Putamen (tissue), 1 donor: ENCODE results near the gene NXN.
"Not testable (repeated sequence)": the region's sequence is repeated elsewhere in the genome, so short reads cannot be mapped to it uniquely, and the experiment has no call there.

Experiments
- DNase-seq: peaks from one replicate; pipeline ENCODE4 v3.0.0-alpha.2; 2016; ENCODE audit warnings: low spot score

Gene NXN

DNA sequence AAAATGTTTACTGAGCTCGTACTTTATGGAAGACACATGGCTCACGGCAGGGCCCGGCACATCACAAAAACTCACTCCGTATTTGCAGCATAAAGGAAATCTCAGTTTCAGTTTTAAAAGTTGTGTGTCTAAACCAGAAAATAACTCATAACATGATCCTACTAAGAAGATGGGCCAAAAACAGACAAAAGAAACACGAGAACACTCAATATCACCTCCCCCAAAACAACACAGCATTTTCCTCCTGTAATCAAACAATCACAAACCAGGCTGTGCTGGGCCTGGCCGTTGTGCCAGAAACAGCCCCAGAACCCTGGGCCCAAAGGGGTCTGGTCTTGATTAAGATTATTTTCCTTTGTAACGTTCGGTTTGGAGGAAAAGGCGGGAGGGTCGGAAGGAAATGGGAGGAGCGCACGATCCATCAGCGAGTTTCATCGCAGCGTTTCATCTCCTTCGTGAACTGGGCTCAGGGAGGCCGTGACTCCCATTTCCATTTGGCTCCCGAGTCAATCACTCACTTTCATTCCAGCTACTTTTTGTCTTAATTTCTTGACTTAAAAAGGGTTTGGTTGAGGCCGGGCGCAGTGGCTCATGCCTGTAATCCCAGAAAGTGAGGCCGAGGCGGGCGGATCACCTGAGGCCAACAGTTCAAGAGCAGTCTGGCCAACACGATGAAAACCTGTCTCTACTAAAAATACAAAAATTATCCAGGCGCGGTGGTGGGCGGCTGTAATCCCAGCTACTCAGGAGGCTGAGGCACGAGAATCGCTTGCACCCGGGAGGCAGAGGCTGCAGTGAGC is 61.4 kb downstream of the NXN start:
- DNase-seq = no peak

DNA sequence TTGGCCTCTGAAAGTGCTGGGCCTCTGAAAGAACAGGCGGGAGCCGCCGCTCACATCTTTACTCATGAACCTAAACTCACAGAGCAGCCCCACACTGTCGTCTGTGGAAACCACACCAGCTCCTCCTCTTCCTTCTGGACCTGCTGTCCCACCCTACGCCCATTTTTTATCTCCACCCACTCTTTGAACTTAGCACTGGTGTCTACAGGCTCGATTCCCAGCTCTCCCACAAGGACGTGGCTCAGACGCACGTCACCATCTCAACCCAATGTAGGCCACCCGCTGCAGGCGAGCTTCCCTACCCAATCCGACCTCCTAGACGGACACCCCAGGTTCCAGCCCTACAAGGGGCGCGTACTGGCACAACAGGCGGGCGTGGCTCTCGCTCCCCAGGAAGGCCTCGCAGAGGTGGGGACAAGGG is 62.2 kb downstream of the NXN start:
- no peak for DNase-seq

DNA sequence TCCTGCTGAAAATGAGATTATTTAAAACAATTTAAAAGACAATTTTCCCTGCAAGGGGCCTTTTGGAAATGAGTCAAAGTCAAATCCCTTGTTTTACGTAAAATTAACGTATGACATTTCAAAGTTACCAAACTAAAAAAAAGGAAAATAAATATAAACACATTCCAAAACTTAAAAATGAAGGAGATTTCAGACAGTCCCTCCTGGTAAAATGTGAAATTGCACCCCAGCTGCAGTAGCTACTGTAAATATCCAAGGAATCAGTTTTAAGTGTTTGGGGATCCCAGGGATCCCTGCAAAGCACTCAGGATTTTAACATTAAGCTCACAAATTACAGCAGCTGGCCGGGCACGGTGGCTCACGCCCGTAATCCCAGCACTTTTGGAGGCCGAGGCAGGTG is 63.3 kb downstream of the NXN start:
- DNase-seq = no peak

DNA sequence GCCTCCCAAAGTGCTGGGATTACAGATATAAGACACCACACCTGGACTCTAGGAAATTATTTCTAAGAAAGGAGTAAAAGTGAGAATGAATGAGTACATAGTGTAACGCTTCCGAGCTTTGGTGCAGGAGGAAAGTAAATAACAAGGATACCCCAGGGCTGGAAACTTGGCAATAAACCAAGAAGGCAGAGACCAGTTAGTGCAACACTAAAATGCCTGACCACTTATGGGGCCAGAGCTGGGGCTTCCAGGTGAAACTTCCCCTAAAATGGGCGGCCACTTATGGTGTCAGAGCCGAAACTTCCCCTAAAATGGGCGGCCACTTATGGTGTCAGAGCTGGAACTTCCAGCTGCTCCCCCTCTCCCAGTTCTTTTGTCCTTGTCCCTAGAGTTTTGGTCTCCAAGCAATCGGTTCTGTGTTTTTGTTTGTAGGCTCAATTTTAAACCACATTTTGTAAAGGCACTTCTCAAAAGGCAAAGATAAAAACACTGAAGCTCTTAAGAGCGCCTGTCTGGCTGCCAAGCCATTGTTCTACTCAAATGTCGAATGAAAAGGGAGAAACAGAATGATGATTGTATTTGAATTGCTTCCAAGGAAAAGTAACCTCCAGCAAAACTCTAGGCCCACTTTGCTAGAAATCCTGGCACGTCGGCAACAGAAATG is 63.9 kb downstream of the NXN start:
- DNase-seq = no peak

DNA sequence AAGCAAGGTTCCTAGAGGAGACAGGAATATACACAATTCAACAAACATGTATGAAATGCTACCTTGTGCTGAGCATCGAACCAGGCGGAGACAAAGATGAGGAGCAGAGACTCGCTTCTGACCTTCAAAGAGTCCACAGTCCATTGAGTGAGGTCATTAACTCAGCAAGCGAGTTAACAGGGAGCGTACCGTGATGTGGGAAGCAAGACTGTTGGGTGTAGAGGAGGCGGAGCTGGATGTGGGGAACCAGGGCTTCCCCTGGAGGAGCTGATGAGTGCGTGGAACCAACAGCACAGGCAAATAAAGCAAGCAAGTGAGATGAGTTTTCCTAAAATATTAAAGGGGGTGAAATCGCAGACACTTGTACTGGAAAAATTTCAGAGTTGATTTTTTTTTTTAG is 65.0 kb downstream of the NXN start:
- no peak for DNase-seq

DNA sequence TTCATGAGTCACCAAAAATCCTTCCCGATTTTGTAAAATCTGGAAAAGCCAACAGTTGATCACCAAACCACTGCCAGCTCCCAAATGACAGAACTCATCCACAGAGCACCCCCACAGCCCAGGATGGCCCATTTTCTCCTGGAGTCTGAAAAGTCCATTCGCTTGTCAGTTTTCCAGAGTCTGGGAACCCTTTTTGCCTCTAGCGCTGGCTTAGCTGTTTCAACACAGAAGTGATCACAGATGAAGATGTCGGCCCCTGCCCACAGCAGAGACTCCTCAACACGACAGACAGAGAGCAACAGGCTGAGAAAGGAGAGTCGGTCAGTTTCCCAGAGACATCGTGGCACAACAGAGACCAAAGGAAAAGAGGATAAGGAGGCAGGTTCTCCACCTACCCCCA is 66.4 kb downstream of the NXN start:
- no peak for DNase-seq

DNA sequence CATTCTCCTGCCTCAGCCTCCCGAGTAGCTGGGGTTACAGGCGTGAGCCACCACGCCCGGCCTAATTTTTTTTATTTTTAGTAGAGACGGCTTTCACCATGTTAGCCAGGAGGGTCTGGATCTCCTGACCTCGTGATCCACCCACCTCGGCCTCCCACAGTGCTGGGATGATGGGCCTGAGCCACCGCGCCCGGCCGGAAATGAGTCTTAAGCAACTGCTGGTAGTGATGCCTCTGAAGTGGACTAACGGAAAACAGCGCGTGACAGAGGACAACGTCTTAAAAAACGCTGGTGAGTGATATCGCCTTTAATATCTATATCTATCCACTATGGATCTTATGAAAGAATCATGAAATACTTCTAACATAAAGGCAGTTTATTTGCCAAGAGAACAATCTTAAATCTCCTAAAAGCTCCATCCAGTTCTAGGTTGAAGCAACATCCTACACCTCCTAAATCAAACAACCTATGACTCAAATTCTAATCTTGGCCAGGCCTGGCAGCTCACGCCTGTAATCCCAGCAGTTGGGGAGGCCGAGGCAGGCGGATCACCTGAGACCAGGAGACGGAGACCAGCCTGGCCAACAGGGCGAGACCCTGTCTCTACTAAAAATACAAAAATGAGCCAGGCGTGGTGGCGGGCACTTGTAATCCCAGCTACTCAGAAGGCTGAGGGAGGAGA is 69.8 kb downstream of the NXN start:
- no peak for DNase-seq

DNA sequence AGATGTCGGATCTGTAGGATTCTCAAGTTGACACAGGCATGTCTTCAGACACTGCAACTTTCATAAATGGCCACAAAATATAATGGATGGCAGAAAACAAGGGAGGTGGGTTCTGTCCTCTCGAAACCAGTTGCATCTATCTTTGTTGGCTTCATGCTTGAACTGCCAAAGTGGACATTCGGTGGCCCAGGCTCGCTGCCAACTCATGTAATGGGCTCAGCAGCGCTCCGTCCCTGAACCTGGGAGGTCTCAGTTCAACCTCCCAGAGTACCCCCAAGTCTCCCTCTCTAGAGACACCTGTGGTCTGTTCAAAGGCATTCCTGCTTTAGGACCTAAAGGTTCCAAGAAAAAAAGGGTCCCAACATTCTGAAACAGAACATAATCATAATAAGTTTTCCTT is 71.9 kb downstream of the NXN start:
- DNase-seq = no peak

DNA sequence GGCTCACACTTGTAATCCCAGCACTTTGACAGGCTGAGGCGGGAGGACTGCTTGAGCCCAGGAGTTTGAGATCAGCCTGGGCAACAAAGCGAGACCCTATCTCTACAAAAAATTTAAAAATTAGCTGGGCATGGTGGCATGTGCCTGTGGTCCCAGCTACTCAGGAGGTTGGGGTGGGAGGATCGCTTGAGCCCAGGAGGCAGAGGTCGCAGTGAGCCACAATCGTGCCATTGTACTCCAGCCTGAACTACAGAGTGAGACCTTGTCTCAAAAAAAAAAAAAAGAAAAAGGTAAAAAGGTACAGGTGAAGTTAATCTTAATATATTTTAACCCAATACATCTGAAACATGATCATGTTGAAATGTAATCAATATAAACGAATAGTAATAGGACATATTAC is 73.9 kb downstream of the NXN start:
- not testable (repeated sequence) for DNase-seq

DNA sequence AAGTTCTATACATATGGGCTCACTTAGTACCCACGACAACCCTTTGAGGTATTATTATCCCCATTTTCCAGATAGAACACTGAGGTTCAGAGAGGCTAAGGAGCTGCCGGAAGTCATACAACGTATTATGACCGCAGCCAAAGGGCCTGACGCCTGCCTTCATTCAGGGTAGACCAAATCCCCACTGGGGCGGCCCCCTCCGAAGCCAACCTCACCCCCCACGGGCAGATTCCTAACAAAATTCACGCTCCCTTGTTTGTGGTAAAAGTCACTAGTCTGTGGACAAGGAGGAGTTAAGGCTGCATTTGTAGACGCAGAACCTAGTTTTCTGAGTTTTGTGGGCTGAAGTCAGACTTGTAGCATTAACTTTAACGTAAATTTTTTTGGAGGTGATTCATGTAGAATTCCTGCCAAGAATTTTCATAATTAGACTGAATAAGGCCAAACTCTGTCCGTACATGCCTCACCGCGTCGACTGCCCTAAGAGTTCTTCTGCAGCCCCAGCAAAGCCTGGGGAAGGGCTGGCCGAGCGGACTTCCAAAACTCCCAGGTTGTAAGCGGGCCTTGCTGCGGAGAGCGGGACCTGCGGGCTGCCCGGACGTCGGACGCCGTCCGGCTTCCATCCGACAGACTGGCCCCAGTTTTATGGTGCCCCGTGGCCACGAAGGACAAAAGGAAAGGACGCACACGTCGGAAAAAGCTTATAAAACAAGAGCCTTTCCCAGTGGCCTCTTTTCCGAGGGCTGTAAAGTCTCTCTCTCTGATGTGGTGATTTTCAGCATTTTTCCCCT is 75.7 kb downstream of the NXN start:
- no peak for DNase-seq

DNA sequence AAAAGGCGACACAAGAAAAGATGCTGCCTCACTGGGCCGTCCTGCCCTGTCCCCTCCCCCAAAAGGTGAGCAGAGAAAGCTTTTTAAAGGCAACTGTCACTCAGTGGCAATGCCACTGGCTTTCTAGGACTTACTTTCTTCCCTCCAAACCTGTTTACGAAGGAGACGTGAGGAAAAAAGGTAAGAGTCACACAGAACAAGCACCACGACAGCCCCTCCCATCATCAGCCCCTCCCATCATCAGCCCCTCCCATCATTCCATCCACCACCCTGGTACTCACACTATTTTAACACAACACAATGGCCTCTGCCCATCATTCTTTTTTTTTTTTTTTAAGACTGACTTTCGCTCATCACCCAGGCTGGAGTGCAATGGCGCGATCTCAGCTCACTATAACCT is 77.1 kb downstream of the NXN start:
- DNase-seq = no peak

DNA sequence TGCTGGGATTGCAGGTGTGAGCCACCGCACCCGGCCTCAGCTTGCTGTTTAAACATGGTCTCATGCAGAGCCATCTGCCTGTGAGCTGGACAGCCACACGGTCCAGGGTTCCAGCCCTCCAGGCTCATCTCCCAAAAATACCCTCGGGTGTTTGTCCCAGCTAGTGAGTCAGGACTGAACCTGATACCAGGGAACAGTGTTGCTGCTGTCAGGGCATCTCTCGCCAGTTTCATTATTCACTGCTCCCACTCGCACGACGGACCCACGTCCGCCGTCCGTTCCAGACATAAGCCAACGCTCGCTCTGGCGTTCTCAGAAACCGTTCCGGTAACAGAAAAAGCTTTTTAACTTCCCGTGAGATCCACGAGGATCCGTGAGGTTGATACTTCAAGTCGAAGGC is 77.6 kb downstream of the NXN start:
- no peak for DNase-seq

DNA sequence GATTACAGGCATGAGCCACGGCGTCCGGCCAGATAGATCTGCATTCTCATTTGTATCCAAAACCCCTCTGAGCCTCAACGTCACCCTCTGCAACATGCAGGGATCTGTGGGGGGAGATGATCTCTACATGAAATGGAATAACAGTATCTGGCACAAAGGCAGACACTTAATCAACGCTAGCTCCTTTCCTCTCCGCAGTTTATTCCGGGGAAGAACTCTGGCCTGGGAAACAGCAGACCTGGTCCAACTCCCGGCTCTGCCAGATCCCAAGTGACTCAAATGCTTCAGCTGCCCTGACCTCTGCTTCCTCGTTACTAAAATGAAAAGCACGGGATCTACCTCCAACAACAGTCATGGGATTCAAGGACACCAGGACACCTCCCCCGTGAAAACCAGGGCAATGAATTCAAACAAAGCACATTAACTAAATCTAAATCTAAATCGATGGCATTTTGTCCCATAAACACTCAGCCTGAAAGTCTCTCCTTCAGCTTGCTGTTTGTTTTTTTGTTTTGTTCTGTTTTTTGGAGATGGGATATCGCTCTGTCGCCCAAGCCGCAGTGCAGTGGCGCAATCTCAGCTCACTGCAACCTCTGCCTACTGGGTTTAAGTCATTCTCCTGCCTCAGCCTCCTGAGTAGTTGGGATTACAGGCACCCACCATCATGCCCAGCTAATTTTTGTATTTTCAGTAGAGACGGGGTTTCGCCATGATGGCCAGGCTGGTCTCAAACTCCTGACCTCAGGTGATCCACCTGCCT is 78.2 kb downstream of the NXN start:
- no peak for DNase-seq

DNA sequence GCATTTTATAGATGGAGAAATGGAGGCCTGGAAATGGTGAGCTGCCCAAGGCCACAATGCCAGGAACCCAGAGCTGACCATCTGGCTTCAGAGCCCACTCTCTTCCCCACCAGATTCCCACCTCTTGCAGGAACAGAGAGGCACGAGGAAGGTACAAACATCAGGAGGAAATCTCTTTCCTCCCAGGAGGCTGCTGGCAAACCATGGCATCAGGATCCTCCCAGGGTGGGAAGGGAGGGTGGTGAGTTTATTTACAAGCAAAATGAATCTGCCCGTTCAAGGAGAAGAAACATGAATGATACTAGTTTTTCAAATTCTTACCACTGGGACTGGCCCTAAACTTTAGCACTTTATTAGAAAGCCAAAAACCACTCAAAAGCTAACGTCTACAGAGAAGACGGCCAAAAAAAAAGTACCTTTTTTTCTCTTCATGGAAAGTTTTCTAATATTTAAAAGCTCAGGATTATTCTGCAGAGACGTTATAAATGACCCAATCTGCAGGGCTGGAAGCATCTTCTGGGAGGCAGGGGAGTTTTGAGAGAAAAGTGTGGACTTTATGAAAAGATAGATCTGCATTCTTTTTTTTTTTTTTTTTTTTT is 79.1 kb downstream of the NXN start:
- no peak for DNase-seq

DNA sequence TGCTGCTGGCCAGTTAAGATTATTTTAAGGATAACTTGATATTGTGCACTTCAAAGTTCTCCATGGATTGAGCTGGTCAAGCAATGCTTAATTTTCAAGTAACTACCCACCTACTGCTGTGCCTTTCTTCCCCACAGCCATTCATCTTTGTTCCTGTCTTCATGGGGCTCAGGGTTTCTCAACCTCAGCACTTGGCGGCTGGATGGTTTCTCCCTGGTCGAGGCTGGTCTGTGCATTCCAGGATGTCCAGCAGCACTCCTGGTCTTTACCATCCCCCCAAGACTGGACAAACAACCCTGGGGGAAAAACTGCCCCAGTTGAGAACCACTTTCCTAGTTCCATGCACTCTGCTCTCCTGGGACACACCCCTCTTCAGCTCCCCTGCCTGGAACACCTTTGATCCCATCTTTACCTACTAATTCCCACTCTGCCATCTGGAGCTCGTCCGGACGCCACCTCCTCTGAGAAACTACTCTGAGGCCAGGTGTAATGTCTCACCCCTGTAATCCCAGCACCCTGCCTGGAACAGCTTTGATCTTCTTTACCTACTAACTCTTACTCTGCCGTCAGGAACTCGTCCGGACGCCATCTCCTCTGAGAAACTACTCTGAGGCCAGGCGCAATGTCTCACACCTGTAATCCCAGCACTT is 81.5 kb downstream of the NXN start:
- no peak for DNase-seq

DNA sequence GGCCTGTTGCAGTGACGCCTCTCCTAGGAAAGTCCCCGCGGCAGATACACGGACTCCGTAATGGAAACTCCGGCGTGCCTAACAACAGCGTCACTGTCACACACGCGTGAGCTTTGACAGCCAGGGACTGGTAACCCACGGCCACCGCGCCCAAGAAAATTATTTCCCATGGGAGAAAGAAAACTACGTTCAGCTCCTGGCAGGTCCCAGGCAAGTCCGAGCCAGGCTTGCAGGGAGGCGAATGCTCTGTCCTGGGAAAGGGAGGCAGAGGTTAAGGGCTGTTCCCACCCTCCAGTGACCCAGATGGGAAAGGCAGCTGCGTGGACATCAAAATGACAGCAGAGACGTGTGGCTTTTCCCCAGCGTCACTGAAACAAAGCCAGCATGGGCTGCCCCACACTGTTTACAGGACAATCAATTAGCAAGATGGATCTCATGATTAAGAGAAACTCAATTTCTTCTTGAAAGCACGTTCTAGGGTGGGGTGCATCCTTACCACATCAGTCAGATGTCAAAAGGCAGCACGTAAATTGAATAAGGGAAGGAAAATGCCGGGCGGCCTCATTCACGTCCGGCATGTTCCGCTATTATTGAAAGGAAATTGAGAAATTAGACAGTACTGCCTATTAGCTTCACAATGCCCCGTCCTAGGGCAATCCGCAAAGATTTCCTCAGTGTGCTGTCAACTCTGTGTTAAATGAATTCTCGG is 82.5 kb downstream of the NXN start:
- DNase-seq = no peak

DNA sequence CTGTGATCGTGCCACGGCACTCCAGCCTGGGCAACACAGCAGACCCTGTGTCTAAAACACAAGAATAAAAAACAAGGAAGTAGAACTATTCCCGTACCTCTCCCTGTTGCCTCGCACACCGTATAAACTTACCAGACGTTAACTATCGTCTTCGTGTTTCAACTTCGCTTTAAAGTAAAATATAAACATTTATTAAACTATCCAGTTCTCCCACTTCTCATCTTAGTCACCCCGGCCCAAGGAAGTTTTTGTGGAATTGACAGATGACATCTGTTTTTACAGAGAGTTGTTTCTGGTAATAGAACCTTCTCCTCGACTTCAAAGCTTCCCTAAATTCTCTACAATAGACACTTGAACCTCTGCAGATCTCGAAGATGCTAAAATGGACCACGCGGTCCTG is 83.1 kb downstream of the NXN start:
- no peak for DNase-seq

DNA sequence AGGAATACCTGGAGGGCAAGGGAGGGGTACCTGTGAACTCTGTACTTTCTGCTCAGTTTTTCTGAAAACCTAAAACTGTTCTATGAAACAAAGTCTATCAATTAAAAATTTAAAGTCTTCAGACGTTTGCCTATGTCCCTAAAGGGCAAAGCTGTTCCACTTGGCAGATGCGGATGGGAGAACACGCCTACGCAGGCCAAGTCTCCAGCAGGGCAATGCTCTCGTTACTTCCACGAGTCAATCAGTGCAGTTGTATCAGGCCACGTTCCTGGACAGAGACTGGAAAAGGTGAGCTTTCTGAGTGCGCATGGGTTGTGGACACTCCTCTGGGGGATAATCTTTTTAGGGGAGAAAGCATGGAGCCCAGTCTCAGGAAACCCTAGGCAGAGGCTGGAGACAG is 86.6 kb downstream of the NXN start:
- no peak for DNase-seq

DNA sequence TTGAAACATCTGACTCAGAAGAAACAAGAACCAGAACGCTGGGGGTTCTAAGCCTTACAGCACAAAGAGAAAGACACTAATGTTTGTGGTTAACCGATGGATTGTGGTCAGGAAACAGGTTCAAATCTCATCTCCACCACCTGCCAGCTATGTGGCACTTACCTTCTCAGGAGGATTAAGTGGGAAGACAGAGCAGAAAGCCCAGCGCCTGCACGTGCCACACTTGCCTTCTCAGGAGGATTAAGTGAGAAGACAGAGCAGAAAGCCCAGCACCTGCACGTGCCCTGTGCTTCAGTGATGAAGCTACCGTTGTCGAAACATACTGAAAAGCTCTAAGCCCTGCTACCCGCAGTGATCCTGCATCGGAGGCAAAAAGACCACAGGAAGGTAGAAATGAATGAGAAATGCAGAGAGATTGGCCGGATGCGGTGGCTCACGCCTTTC is 90.6 kb downstream of the NXN start:
- no peak for DNase-seq
